ENCODE measurements around the gene RAP2B. TPM values are rescaled to one million over a fixed set of nuclear protein-coding genes. Genes with fewer than 3 reads are reported as not detected.
A peak's percentile ranks its signal among the peaks of the same experiment; 100 is the strongest.

The RAP2B gene
- total and polyA plus RNA-seq, 12 donors = 1.1 to 11.1 (median 3.5) TPM

- DNase-seq (peak; percentile 86 to 97), ATAC-seq (peak; percentile 87 to 97 (median 94))
- H3K27me3 ChIP-seq = no peaks in the 10 kb centered on the region
- intact Hi-C loops (cut with DNase I) = loop anchor here in 8 of 10 donors (5.0 to 10.0 kb wide), 9 partner anchors 61 to 604 kb away; no protein-coding TSS in a partner anchor
- peak overlapping the region; percentile 68 to 96 (median 82) for H3K4me3 ChIP-seq
- peaks cover 0 to 32% (median 26%) of the 10 kb centered on the region in 9 donors for H3K4me1 ChIP-seq
- no peak for TF ChIP-seq CTCF (IDR thresholded peaks at IDR 0.05)
- H3K36me3 ChIP-seq = peaks cover 0 to 6% (median 0%) of the 10 kb centered on the region in 9 donors
- no peaks in the 10 kb centered on the region for H3K9me3 ChIP-seq
- 0% methylated on average over 27 of the region's 27 CpGs for WGBS, 2 donors
- peak overlapping the region; percentile 82 to 96 (median 92) for H3K27ac ChIP-seq
Observed at GRCh38 chr3:153161138-153161713, 800 bp upstream of the RAP2B start.

- peak overlapping the region; percentile 82 to 96 (median 92) for H3K27ac ChIP-seq
- ATAC-seq = peak in 3 of 8 donors; percentile 3 to 10 (median 3)
Observed at GRCh38 chr3:153162513-153163392, 727 bp downstream of the RAP2B start.

GRCh38 chr3:153163393-153163724 lies 1.3 kb downstream of the RAP2B start:
- H3K4me3 ChIP-seq = peak overlapping the region; percentile 68 to 96 (median 82)
- H3K9me3 ChIP-seq = no peaks in the 10 kb centered on the region
- 2 to 3% methylated on average over 9 of the region's 9 CpGs for WGBS, 2 donors
- peaks cover 0 to 15% (median 0%) of the 10 kb centered on the region in 9 donors for H3K36me3 ChIP-seq
- no peaks in the 10 kb centered on the region for H3K27me3 ChIP-seq
- H3K27ac ChIP-seq = peak overlapping the region; percentile 82 to 96 (median 92)
- no peak for ATAC-seq
- TF ChIP-seq CTCF (IDR thresholded peaks at IDR 0.05) = no peak
- peaks cover 0 to 47% (median 33%) of the 10 kb centered on the region in 9 donors for H3K4me1 ChIP-seq
- intact Hi-C loops (cut with DNase I) = loop anchor here in 8 of 10 donors (5.0 to 10.0 kb wide), 9 partner anchors 59 to 601 kb away; no protein-coding TSS in a partner anchor
- peak in 1 of 2 donors; percentile 11 for DNase-seq

More at GRCh38 chr3:153162513-153163392, 727 bp downstream of the RAP2B start:
- intact Hi-C loops (cut with DNase I) = loop anchor here in 8 of 10 donors (5.0 to 10.0 kb wide), 9 partner anchors 60 to 602 kb away; no protein-coding TSS in a partner anchor
- H3K4me1 ChIP-seq = peaks cover 0 to 46% (median 33%) of the 10 kb centered on the region in 9 donors
- H3K27me3 ChIP-seq = no peaks in the 10 kb centered on the region
- 1% methylated on average over 86 of the region's 86 CpGs for WGBS, 2 donors
- peaks cover 0 to 15% (median 0%) of the 10 kb centered on the region in 9 donors for H3K36me3 ChIP-seq
- no peak for TF ChIP-seq CTCF (IDR thresholded peaks at IDR 0.05)
- peak overlapping the region; percentile 68 to 96 (median 82) for H3K4me3 ChIP-seq
- H3K9me3 ChIP-seq = no peaks in the 10 kb centered on the region
- DNase-seq = peak; percentile 13 to 49
